Heart left ventricle (tissue), 13 donors: Measurements from ENCODE around the gene PPP1R37.

Experiments used
- POLR2A ChIP-seq, 2 donors: fragments of 450-650 bp; IDR thresholded peaks; one replicate each; pipeline ENCODE4 v1.6.1; 2017; ENCODE audit warnings: antibody characterized with exemption in 2 of 2, mild to moderate bottlenecking in 2 of 2, moderate library complexity in 2 of 2
- TF ChIP-seq, protein P1 (sequence below), 12 donors: fragments of 200-600 bp; sonication (generic) in 4 of 12; IDR thresholded peaks; one replicate each; pipeline versions ENCODE4 v1.5.0 to v1.8.0; 2018 to 2022; ENCODE audit warnings: antibody characterized with exemption in 12 of 12, mild to moderate bottlenecking in 5 of 12
- donor health status: ischemic (EF 13 %, LVEDD 7.1; RV severe dilation, severe dysfunction).
- donor health status: DM: no; HTN: yes; CAD: no.
- donor health status: DM: no; HTN: no; CAD: no.
- donor health status: ischemic (EF 25% LVEDD 6.9; RV normal size, moderate dysfunction).
- donor health status: ischemic (EF 25% LVEDD 5.7; RV mildly dilated, moderate dysfunction).
- donor health status: ischemic (EF 35%, LVEDD 5.7; RV mildly dilated, moderate dysfunction).
- donor health status: nonischemic (EF 11% LVEDD 7.7; RV severe dilation, severe dysfunction).
- donor health status: DM: yes; HTN: yes; CAD: no.
- donor health status: PGD.
- donor health status: ischemic (EF 29% LVEDD 5.4; RV normal size, mild dysfunction).
- donor health status: nonischemic (EF 23%, LVEDD 6.1; RV moderate dilation, normal function).

DNA sequence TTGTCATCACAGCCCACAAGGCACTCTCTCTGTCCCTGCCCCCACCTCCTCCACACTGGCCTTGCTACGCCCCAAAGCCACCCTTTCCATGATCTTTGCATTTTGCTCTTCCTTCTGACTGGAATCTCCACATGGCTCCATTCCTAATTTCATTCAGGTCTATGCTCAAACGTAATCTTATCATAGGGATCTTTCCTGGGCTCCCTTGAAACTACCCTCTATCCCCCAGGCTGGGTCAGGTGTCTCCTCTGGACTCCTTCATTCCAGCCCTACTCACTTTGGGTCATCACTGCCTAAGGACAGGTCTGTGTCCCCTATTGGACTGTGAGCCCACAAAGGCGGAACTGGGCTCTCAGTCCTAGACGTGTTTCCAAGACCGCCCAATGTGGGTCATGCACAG is 10.8 kb upstream of the PPP1R37 start:
- TF ChIP-seq POLR2A (IDR thresholded peaks at IDR 0.05) = no peak
- TF ChIP-seq, protein P1, sequence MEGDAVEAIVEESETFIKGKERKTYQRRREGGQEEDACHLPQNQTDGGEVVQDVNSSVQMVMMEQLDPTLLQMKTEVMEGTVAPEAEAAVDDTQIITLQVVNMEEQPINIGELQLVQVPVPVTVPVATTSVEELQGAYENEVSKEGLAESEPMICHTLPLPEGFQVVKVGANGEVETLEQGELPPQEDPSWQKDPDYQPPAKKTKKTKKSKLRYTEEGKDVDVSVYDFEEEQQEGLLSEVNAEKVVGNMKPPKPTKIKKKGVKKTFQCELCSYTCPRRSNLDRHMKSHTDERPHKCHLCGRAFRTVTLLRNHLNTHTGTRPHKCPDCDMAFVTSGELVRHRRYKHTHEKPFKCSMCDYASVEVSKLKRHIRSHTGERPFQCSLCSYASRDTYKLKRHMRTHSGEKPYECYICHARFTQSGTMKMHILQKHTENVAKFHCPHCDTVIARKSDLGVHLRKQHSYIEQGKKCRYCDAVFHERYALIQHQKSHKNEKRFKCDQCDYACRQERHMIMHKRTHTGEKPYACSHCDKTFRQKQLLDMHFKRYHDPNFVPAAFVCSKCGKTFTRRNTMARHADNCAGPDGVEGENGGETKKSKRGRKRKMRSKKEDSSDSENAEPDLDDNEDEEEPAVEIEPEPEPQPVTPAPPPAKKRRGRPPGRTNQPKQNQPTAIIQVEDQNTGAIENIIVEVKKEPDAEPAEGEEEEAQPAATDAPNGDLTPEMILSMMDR (IDR thresholded peaks at IDR 0.05) = no peak
